ENCODE results near the gene POU4F1. TPM values are rescaled to one million over a fixed set of nuclear protein-coding genes. Genes with fewer than 3 reads are reported as not detected.
A peak's percentile ranks its signal among the peaks of the same experiment; 100 is the strongest.

The POU4F1 gene
- total and polyA plus RNA-seq, 2 donors (not counting 1 experiment from before 2014, with no cell fraction given): 0.17 to 0.51 TPM

DNA sequence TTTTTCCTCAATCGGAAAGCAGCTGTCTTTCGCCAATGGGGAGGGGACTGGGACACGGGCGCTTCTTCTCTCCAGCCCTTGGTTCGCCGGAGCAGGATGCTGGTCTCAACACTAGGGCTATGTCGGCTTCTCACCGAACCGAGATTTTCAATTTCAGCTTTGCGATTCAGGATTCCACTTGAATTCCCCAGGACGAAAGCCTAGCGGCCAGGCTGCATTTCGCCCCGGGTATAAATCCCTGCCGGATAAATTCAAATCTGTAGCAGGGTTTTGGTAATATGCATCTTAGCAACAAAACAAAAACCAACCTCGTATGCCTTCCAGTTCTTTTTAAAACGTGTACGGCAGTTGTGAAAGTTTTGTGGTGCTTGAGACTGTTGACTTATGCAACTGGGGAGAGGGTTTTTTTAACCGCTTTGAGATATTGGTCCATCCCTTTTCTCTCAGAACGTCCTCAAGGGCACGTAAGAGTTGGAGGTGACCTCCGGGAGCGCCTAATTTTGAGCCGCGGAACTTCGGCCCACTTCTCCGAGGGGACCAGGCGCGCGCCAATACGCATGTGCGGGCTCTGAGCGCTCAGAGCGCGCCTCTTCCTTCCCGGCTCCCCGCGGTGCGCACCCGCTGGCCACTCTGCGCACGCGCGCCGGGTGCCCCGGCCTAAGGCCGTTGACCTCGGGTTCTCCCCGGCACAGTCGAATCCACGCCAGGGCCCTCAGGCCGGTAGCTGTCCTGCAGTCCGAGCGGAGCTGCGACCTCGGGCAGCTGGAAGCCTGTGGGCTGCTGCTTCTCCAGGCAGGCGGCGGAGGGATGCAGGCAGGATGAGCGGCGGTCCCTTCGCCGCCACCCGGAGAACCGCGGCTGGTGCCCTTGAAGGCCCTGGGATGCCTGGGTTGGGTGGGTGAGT is 7.6 kb downstream of the POU4F1 start:
- POLR2A ChIA-PET: no interaction called here
- peak overlapping the region; percentile 41 for H3K4me2 ChIP-seq (replicated peaks; ENCODE audit: low read depth, low read length, poor library complexity, severe bottlenecking)
- TF ChIP-seq EZH2 (IDR thresholded peaks at IDR 0.05; ENCODE audit: borderline replicate concordance, insufficient read depth, low read depth, low read length, poor library complexity, severe bottlenecking) (no peak), CTCF (IDR thresholded peaks at IDR 0.05) (no peak)
- ATAC-seq (ENCODE audit: low read depth): no peak
- Mint-ChIP-seq H3K27me3 (peaks cover 80% of the 10 kb centered on the region), H3K9me3 (ENCODE audit: insufficient read depth) (peaks cover 2% of the 10 kb centered on the region), H3K27ac (peak overlapping the region; percentile 20), H3K4me3 (no peak overlapping the region), H3K4me1 (peaks cover 7% of the 10 kb centered on the region)
- H4K20me1 ChIP-seq (ENCODE audit: control insufficient read depth, insufficient read depth, low read length, poor library complexity, severe bottlenecking): no peaks in the 10 kb centered on the region
- no peak overlapping the region for H2AFZ ChIP-seq (ENCODE audit: insufficient read depth, low read depth, low read length, poor library complexity, severe bottlenecking)
- H3K4me3 ChIP-seq (ENCODE audit: control extremely low read depth in 1 of 5, extremely low read depth in 1 of 5, insufficient read depth in 1 of 5, low read depth in 2 of 5, low read length in 4 of 5): no peak overlapping the region
- H3K4me1 ChIP-seq (ENCODE audit: control insufficient read depth in 2 of 2, insufficient read depth in 2 of 2, low read length in 2 of 2): peaks cover 20 to 51% of the 10 kb centered on the region in 2 donors
- intact Hi-C loops (cut with micrococcal nuclease): loop anchor here (1.0 kb wide), 1 partner anchor 14 kb away; no protein-coding TSS in a partner anchor
- H3K27me3 ChIP-seq (replicated peaks in 1 of 4; ENCODE audit: control extremely low read depth in 1 of 4, control insufficient read depth in 3 of 4, insufficient read depth in 4 of 4, low read length in 3 of 4): peaks cover 6 to 93% (median 77%) of the 10 kb centered on the region in 4 experiments
- H3K79me2 ChIP-seq (ENCODE audit: control insufficient read depth, insufficient read depth, low read length): no peaks in the 10 kb centered on the region
- whole genome bisulfite sequencing (ENCODE audit: insufficient coverage): 7% methylated on average over 56 of the region's 65 CpGs
- no peak overlapping the region for H3K27ac ChIP-seq (ENCODE audit: low read length in 2 of 2)
- peak overlapping the region; percentile 8 for H3K9ac ChIP-seq (ENCODE audit: low read length)
- H3K36me3 ChIP-seq (replicated peaks in 1 of 2; ENCODE audit: control extremely low read depth in 1 of 2, control insufficient read depth in 1 of 2, extremely low read depth in 1 of 2, insufficient read depth in 2 of 2, low read length in 1 of 2): no peaks in the 10 kb centered on the region
- CTCF ChIA-PET: no interaction called here
- H3K9me3 ChIP-seq (ENCODE audit: control extremely low read depth in 1 of 3, control insufficient read depth in 2 of 3, insufficient read depth in 1 of 3, low read length in 2 of 3): peaks cover 13 to 39% (median 15%) of the 10 kb centered on the region in 3 donors
- DNase-seq: peak; percentile 50

GRCh38 chr13:78594456-78594975 is 8.8 kb downstream of the POU4F1 start:
- no peak for ATAC-seq (ENCODE audit: low read depth)
- H3K9me3 Mint-ChIP-seq (ENCODE audit: insufficient read depth): peaks cover 2% of the 10 kb centered on the region
- H2AFZ ChIP-seq (ENCODE audit: insufficient read depth, low read depth, low read length, poor library complexity, severe bottlenecking): no peak overlapping the region
- no peak for DNase-seq
- H4K20me1 ChIP-seq (ENCODE audit: control insufficient read depth, insufficient read depth, low read length, poor library complexity, severe bottlenecking): no peaks in the 10 kb centered on the region
- no peak overlapping the region for H3K27ac Mint-ChIP-seq
- H3K4me3 ChIP-seq (ENCODE audit: control extremely low read depth in 1 of 5, extremely low read depth in 1 of 5, insufficient read depth in 1 of 5, low read depth in 2 of 5, low read length in 4 of 5): no peak overlapping the region
- 14% methylated on average over 6 of the region's 8 CpGs for WGBS (ENCODE audit: insufficient coverage)
- H3K79me2 ChIP-seq (ENCODE audit: control insufficient read depth, insufficient read depth, low read length): no peaks in the 10 kb centered on the region
- peaks cover 79% of the 10 kb centered on the region for H3K27me3 Mint-ChIP-seq
- H3K27me3 ChIP-seq (replicated peaks in 1 of 4; ENCODE audit: control extremely low read depth in 1 of 4, control insufficient read depth in 3 of 4, insufficient read depth in 4 of 4, low read length in 3 of 4): peaks cover 4 to 91% (median 72%) of the 10 kb centered on the region in 4 experiments
- H3K4me3 Mint-ChIP-seq: no peak overlapping the region
- TF ChIP-seq EZH2 (IDR thresholded peaks at IDR 0.05; ENCODE audit: borderline replicate concordance, insufficient read depth, low read depth, low read length, poor library complexity, severe bottlenecking) (no peak), CTCF (IDR thresholded peaks at IDR 0.05) (no peak)
- intact Hi-C loops (cut with micrococcal nuclease): no loop called here
- H3K9me3 ChIP-seq (ENCODE audit: control extremely low read depth in 1 of 3, control insufficient read depth in 2 of 3, insufficient read depth in 1 of 3, low read length in 2 of 3): peaks cover 10 to 36% (median 13%) of the 10 kb centered on the region in 3 donors
- CTCF ChIA-PET: no interaction called here
- POLR2A ChIA-PET: interaction anchor here (1.2 kb wide), 1 partner anchor 12 kb away, joined by 3 read pairs; no protein-coding TSS in a partner anchor
- peaks cover 17 to 41% of the 10 kb centered on the region in 2 donors for H3K4me1 ChIP-seq (ENCODE audit: control insufficient read depth in 2 of 2, insufficient read depth in 2 of 2, low read length in 2 of 2)
- H3K27ac ChIP-seq (ENCODE audit: low read length in 2 of 2): no peak overlapping the region
- H3K4me1 Mint-ChIP-seq: no peaks in the 10 kb centered on the region
- no peak overlapping the region for H3K9ac ChIP-seq (ENCODE audit: low read length)
- no peak overlapping the region for H3K4me2 ChIP-seq (replicated peaks; ENCODE audit: low read depth, low read length, poor library complexity, severe bottlenecking)
- no peaks in the 10 kb centered on the region for H3K36me3 ChIP-seq (replicated peaks in 1 of 2; ENCODE audit: control extremely low read depth in 1 of 2, control insufficient read depth in 1 of 2, extremely low read depth in 1 of 2, insufficient read depth in 2 of 2, low read length in 1 of 2)

Data from B cell (primary cell).